ENCODE measurements around the gene PPP1R3C.

DNA sequence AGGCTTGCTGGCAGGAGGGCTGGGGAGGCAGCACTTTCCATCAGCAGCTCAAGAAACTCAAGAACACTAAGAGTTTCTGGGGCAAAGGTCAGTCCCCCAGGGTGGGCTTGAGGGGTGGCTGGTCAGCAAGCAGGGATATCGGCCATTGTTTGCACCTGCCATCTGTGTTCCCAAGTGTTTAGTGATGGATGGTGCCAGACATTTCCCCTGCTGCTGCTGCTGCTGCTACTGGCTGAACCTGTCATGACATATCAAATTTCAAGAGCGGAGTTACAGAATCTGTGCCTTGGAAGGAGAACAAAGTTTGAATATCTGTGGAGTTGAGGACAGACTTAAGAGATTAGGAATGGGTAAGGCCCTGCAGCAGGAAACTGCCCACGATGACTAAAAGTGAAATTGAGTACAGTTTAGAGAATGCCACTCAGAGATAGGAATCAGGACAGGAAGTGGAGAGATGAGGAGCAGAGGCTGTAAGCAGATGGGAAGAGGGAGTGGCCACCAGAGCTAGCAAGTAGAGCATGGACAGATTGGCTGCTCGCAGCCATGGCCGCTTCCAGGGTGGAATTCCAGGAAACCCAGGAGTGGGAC is 39.2 kb upstream of the PPP1R3C start:
- TF ChIP-seq CTCF (IDR thresholded peaks at IDR 0.05; ENCODE audit: insufficient read depth, low read depth, low read length) (no peak), EZH2 (IDR thresholded peaks at IDR 0.05; ENCODE audit: insufficient read depth, low read length) (no peak)
